ENCODE results near the gene NPSR1.

Gene NPSR1

GRCh38 chr7:34830390-34830789 lies 172.4 kb downstream of the NPSR1 start:
- Histone ChIP-seq H3K9me3 (ENCODE audit: control insufficient read depth, insufficient read depth, low read depth, low read length) (no peaks in the 10 kb centered on the region), H3K27ac (ENCODE audit: extremely low read depth, low read depth, low read length) (no peak overlapping the region), H3K4me3 (ENCODE audit: low read depth, low read length) (no peak overlapping the region), H3K4me1 (ENCODE audit: control insufficient read depth, insufficient read depth, low read length) (no peaks in the 10 kb centered on the region), H3K36me3 (ENCODE audit: control insufficient read depth in 2 of 2, insufficient read depth in 1 of 2, low read length in 2 of 2) (no peaks in the 10 kb centered on the region)
- TF ChIP-seq ZNF157 (tag by site-specific recombination; IDR thresholded peaks at IDR 0.05) (no peak), ZNF37A (tag by site-specific recombination; IDR thresholded peaks at IDR 0.05) (no peak)
- TF ChIP-seq, protein P1, sequence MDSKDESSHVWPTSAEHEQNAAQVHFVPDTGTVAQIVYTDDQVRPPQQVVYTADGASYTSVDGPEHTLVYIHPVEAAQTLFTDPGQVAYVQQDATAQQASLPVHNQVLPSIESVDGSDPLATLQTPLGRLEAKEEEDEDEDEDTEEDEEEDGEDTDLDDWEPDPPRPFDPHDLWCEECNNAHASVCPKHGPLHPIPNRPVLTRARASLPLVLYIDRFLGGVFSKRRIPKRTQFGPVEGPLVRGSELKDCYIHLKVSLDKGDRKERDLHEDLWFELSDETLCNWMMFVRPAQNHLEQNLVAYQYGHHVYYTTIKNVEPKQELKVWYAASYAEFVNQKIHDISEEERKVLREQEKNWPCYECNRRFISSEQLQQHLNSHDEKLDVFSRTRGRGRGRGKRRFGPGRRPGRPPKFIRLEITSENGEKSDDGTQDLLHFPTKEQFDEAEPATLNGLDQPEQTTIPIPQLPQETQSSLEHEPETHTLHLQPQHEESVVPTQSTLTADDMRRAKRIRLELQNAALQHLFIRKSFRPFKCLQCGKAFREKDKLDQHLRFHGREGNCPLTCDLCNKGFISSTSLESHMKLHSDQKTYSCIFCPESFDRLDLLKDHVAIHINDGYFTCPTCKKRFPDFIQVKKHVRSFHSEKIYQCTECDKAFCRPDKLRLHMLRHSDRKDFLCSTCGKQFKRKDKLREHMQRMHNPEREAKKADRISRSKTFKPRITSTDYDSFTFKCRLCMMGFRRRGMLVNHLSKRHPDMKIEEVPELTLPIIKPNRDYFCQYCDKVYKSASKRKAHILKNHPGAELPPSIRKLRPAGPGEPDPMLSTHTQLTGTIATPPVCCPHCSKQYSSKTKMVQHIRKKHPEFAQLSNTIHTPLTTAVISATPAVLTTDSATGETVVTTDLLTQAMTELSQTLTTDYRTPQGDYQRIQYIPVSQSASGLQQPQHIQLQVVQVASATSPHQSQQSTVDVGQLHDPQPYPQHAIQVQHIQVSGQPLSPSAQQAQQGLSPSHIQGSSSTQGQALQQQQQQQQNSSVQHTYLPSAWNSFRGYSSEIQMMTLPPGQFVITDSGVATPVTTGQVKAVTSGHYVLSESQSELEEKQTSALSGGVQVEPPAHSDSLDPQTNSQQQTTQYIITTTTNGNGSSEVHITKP (tag by site-specific recombination; IDR thresholded peaks at IDR 0.05) = no peak
- POLR2A ChIA-PET = no interaction called here
- CTCF ChIA-PET = no interaction called here

- Histone ChIP-seq H3K9me3 (ENCODE audit: control insufficient read depth, insufficient read depth, low read depth, low read length) (no peaks in the 10 kb centered on the region), H3K36me3 (ENCODE audit: control insufficient read depth in 2 of 2, insufficient read depth in 1 of 2, low read length in 2 of 2) (no peaks in the 10 kb centered on the region), H3K27ac (ENCODE audit: extremely low read depth, low read depth, low read length) (no peak overlapping the region), H3K4me3 (ENCODE audit: low read depth, low read length) (no peak overlapping the region), H3K4me1 (ENCODE audit: control insufficient read depth, insufficient read depth, low read length) (no peaks in the 10 kb centered on the region)
- TF ChIP-seq ZNF843 (tag by site-specific recombination; IDR thresholded peaks at IDR 0.05) (no peak), ZNF248 (tag by site-specific recombination; IDR thresholded peaks at IDR 0.05) (no peak), ZNF558 (tag by site-specific recombination; IDR thresholded peaks at IDR 0.05) (no peak), GLIS1 (tag by site-specific recombination; IDR thresholded peaks at IDR 0.05) (no peak), ZNF140 (tag by site-specific recombination; IDR thresholded peaks at IDR 0.05) (no peak), ZBTB20 (tag by site-specific recombination; IDR thresholded peaks at IDR 0.05) (no peak), ZNF24 (tag by site-specific recombination; IDR thresholded peaks at IDR 0.05) (no peak), ZNF280D (tag by site-specific recombination; IDR thresholded peaks at IDR 0.05) (no peak), ZNF324 (tag by site-specific recombination; IDR thresholded peaks at IDR 0.05) (no peak), ZSCAN30 (tag by site-specific recombination; IDR thresholded peaks at IDR 0.05) (no peak), SP7 (tag by site-specific recombination; IDR thresholded peaks at IDR 0.05) (no peak), SCRT1 (tag by site-specific recombination; IDR thresholded peaks at IDR 0.05; ENCODE audit: borderline replicate concordance) (no peak), ZNF146 (tag by site-specific recombination; IDR thresholded peaks at IDR 0.05) (no peak), KLF1 (tag by site-specific recombination; IDR thresholded peaks at IDR 0.05) (no peak), ZNF366 (tag by site-specific recombination; conservative IDR thresholded peaks at IDR 0.05) (no peak)
- TF ChIP-seq, protein P2, sequence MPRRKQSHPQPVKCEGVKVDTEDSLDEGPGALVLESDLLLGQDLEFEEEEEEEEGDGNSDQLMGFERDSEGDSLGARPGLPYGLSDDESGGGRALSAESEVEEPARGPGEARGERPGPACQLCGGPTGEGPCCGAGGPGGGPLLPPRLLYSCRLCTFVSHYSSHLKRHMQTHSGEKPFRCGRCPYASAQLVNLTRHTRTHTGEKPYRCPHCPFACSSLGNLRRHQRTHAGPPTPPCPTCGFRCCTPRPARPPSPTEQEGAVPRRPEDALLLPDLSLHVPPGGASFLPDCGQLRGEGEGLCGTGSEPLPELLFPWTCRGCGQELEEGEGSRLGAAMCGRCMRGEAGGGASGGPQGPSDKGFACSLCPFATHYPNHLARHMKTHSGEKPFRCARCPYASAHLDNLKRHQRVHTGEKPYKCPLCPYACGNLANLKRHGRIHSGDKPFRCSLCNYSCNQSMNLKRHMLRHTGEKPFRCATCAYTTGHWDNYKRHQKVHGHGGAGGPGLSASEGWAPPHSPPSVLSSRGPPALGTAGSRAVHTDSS (tag by site-specific recombination; IDR thresholded peaks at IDR 0.05) = no peak
- ChIA-PET POLR2A (no interaction called here), CTCF (interaction anchor here (0.6 to 1.7 kb wide), 2 partner anchors 7 to 792 kb away, joined by 5 read pairs; no protein-coding TSS in a partner anchor)
Measured at GRCh38 chr7:34831436-34831835, 173.4 kb downstream of the NPSR1 start.

Data from HEK293 (cell line).